ENCODE data around the gene SRCIN1.
A peak's percentile ranks its signal among the peaks of the same experiment; 100 is the strongest.

Gene SRCIN1

DNA sequence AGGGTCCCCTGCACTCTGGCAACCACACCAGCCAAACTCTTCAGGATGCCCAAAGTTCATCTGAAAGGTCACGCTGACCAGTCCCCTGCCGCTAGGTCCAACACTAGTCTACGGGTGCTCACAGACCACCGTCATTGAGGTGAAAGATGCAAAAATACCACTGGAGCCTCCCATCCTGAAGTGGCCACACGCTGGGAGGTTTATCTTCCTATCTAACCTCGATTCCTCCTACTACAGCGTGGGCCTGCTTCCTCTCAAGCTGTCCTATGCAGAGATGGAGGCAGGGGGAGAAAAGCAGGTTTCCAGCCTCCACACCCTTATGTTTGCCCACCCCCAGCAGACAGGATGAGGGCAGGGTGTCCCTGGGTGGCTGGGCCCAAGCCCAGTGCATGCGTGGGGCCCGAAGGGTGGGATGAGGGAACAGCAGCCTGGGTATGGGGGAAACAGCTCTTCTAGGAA is 6.3 kb downstream of the SRCIN1 start:
- no peak for DNase-seq

DNA sequence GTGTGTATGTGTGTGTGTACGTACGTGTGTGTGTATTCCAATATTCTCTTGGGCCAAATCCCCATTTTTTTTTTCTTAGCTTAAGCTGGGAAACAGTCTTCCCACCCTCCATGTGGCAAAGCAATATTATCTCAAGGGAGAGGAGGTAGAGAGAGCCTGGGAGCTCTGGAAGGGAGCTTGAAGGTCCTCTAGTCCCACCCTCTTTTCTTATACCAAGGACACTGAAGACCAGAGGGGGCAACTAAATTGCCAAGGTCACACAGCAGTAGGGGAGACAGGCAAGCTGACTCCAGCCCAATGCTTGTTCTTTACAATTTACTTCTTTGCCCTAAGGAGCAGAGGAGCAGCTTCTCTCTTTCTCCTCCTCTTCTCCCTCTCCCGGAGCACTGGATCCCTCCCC is 6.8 kb downstream of the SRCIN1 start:
- DNase-seq = no peak

DNA sequence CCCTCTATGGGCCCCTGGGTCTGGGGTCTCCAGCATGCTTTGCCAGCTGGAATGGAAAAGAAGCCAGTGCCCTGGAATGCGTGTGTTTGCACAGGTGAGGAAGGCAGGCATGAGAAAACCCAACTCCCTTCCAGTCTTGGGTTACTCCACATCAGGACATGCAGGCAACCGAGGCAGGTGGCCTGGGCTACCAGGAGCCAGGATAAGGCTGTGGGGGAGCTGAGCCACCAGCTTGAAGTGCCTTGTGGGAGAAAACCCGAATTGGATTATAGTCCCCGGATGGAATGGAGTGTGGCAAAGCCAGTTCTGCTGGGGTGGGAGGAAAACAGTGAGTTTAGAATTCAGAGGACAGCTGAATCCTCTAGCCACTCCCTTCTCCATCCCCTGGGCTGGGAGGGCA is 7.2 kb downstream of the SRCIN1 start:
- DNase-seq = peak; percentile 32

DNA sequence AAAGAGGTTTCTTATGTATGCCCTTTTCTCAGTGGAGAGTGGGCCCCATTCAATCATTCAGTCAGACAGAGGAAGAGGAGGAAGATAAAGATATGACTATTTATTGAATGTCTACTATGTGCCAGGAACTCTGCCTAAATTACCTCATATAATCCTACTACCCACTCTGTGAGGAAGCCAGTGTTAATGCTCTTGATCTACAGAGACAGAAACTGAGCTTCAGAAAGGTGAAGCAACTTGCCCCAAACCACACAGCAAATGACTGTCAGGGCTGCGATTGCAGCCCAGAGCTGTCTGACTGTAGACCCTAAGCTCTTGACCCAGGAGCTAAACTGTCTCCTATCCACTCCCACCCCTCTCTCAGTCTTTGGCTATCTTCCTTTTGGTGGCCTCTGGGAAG is 8.4 kb downstream of the SRCIN1 start:
- no peak for DNase-seq

DNA sequence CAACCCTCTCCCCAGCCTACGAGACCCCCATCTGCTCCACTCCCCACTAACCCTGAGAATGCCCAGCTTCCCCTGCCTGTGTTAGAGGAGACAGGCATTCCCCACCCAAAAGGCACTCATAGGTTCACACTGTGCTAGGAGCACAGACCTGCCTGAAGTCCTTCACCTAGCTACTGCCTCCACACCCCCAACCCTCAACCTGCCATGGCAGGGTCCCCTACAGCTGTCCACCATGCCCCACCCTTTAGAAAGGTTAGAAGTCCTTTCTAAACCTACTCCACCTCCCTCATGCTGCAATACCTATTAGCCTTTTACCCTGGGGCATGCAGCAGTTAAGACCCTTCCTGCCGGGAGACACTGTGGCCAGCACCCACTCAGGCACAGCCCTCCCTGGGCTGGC is 9.1 kb downstream of the SRCIN1 start:
- no peak for DNase-seq

DNA sequence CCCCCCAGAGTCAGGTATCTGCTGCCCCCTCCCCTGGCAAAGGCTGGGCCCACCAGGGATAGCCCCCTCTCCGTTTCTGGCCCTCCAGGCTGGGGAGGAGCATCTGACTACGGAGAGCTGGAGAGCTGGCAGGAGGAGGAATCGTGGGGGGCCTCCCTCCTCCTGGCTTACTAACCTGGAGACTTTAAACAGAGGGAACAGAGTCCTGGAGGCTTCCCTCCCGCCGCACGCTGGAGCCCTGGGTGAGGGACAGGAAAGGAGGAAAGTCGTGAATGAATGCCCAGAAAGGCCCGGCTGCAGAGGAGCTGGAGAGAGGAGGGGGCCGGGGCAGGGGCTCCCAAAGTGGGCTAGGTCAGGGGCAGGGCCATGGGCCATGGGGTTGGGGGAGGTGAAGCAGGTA is 9.9 kb downstream of the SRCIN1 start:
- no peak for DNase-seq

DNA sequence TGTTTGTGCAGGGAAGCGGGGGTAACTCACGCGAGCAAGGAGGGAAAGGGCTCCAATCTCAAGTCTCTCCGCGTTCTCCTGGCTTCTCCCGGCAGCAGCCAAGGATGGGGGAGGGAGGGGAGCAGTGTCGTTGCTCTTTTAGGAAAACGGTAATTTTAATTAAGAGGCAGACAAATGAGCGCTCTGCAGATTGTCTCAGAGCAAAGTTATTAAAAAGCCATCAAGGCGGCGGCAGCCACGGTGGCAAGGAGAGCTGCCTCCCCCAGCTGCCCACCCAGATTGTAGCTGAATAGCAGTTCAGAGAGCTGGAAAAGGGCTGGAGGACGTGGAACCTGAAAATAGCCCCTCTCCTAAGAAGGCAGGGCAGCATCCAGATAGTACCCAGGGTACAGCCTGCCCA is 11.6 kb downstream of the SRCIN1 start:
- DNase-seq = no peak

DNA sequence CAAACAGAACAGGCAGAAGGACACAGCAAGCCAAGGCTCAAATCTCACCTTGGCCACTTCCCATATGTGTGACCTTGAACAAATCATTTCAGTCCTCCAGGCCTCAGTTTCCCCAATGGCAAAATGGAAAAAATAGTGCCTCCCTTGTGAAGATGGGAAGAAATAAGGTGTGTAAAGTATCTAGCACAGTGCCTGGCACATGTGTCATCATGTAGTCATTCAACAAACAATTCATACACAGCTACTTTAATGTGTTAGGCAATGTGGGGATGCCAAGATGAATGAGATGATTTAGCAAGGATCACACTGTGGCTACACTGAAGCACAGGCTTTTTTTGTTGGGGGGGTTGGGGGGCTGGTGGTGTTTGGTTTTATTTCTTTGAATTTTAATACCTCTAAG is 13.3 kb downstream of the SRCIN1 start:
- DNase-seq = no peak

DNA sequence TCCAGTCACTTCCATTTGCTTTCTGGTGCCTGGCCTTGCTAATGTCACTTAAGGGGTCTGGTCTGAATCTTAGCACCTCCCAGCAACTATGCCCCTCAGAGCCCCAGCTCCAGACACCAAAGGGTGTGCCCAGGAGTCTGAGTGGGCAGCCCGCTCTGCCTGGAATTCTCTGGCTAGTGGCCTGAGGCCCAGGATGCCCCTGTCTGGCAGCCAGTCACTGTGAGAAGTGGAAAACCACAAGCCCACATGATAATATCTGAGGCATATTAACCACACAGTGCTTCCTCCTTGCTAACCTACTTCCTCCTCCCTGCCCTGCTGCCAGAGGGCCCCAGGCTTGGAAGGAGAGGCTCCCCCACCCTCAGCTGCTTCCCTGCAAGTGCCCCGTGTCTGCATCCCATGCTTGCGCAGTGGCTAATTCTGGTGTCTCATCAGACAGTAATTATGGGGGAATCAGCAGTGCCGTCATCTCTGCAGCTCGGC is 14.0 kb downstream of the SRCIN1 start:
- DNase-seq = peak; percentile 77

DNA sequence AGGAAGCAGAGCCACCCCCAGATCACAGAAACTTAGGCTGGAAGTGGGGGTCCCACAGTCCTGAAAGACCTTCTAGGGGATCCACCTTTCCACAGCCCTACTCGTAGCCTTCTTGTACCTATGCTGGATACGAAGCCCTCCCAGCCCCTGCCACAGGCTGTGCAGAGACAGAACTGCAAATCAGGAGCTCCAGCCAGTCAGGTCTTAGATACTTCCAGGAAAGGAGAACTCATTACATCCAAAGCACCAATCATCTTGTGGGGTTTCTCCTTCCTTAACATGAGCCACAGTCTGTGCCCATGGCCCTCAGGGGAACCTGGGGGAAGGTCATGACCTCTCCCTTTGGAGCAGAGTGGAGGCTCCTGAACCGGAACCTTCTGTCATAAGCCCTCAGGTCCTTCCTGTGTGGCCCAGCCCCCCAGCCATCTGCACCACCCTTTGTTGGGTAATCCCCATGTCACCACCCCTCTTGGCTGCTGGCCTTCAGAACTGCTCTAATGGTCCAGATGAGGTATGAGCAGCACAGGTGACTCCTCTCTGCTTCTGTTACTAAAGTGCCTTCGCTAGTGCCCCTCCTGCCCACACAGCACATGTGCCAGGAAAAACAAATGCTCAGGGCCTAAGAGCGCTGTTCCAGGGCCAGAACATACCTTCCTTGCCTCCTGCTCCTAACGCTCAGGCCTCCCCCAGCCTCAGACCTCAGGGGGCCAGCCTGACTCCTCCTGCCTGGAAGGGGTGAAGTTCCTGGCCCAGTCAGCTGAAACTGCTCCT is 14.6 kb downstream of the SRCIN1 start:
- peak; percentile 94 for DNase-seq

DNA sequence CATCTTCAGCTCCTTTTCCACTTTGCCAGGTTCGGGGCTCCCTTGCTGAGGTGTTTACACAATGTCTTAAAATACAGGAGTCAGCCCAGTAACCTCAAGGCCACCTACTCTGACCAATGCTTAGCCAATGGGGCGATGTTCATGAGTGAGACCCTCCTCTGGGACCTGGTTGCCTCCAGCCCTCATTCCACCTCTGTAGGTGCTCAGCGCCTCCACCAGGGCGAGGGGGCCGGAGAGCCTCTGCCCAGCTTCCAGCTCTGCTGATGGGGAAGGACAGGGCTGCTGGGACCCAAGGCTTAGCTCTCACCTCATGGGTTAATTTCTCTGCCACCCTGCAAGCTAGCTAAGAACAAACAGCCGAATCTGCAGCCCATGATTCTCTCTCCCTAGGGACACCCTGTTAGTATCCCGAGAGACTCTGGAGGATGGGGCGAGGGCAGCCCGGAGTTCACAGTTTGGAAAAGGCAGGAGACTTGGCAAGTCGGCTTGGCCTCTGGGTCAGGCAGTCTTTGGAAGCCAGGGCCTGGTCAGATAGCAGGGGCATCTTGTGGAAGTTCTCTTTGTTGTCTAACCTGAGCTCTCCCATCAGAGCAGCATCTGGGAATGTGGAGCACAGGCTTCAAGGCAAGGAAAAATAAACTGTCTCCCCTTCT is 16.2 kb downstream of the SRCIN1 start:
- no peak for DNase-seq

DNA sequence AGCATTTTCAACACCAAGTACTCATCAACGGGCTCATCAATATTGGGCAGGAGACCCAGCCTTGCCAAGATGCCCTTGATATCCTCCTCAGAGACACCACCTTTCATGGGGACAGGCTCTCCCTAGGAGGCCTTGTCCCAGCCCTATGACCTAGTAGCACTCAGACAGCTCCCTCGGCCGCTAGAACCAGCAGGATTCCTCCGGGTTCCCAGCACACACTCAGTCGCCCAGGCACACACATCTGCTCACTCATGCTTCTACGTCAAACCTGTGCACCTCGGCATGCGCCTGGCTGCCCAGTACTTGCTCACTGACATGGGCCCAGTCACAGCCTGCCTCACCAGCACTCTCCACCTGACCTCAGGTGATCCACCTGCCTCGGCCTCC is 17.0 kb downstream of the SRCIN1 start:
- DNase-seq = no peak

DNA sequence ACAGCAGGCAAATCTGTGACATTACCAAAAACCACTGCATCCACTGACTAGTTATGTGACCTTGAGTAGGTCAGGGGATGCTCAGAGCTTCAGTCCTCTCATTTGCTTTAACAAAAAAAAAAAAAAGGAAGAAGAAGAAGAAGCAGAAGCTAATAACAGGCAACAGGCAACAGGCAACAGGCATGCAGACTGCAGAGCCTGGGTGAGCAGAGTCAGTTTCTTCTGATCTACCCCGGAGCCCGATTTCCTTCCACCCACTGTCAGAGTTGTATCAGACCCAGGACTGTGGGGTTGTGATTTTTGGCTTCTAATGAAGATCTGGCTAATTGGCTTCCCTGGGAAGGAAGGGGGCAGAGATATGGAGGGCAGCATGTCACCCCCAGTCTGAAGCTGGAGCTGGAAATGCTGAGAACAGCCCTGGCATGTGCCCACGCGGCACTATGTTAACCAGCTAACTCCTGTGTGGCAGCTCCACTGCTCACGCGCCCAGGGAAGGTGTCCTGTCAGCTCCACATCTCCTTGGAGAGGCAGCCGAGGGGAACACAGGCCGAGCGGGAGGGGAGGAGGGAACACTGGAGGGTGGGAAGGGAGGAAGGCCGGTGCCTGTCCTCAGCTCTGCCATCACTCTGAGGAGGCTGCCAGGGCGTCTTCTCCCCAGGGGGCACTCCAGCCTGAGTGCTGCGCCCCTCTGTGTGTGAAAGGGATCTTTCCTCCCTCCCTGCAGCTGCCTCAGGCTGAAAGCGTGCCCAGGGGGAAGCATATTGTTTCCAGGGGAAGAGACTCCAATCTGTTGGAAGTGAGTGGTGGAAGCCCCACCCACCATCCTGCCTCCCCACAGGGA is 17.6 kb downstream of the SRCIN1 start:
- peak; percentile 42 for DNase-seq

DNA sequence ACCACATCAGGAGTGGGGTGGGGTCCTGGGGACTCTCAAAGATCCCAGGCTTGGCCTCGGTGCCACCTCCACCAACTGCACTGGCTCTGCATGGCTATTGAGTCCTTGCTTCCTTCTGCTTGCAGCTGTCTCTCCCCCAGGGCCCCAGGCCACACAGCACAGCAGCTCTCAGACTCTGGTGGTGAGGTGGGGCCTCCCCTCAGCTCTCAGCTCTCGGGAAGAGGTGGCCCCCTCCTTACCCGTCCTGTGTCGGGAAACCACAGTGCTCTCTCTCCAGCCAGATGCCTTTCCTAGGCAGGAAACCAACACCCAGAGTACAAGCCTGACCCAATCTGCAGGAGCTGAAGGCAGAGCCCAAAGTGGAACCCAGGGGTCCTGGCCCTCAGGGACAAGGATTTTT is 18.5 kb downstream of the SRCIN1 start:
- peak; percentile 17 for DNase-seq

DNA sequence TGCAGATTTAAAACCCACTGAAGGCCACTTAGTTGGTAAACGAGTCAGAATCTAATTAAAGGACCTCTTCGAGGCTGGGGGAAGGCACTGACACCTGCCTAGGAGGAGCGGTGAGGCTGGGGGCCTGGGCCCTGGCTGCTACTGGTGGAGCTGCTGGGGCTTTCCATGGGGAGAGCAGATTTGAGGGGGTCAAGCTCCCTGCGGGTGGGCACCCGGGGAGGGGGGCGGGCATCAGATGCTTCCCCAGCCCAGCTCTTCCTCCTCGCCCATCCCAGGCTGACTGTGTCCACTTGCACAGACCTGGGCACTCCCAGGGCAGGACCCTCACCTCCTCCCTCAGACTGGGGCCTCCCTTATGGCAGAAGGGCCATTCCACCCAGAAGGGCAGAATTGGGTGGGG is 19.0 kb downstream of the SRCIN1 start:
- DNase-seq = no peak

DNA sequence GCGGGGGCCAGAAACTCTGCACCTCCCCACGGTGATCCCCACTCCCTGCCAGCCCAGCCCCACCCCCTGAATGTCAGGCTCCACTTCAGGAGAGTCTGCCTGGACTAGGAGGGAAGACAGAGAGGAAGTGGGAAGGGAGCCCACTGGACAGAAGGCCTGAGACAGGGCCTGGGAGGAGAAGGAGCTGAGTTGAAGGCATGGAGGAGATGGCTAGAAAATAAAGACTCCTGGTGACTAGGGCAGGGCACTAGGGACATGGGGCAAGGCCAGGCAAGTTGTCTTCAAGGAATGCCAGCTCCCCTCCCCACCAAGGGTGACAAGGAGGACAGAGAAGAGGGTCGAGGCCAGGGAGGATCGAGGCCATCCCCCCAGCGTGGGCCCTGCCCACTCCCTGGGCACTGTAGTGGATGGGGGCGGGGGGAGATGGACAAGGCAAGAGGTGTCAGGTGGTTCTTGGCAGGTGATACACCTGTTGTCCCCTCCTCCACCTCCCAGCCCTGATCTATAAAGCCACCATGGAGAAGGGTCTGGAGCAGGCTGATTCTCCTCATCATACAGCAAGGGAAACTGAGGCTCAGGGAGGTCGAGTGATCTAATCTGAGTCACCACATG is 19.7 kb downstream of the SRCIN1 start:
- no peak for DNase-seq

DNA sequence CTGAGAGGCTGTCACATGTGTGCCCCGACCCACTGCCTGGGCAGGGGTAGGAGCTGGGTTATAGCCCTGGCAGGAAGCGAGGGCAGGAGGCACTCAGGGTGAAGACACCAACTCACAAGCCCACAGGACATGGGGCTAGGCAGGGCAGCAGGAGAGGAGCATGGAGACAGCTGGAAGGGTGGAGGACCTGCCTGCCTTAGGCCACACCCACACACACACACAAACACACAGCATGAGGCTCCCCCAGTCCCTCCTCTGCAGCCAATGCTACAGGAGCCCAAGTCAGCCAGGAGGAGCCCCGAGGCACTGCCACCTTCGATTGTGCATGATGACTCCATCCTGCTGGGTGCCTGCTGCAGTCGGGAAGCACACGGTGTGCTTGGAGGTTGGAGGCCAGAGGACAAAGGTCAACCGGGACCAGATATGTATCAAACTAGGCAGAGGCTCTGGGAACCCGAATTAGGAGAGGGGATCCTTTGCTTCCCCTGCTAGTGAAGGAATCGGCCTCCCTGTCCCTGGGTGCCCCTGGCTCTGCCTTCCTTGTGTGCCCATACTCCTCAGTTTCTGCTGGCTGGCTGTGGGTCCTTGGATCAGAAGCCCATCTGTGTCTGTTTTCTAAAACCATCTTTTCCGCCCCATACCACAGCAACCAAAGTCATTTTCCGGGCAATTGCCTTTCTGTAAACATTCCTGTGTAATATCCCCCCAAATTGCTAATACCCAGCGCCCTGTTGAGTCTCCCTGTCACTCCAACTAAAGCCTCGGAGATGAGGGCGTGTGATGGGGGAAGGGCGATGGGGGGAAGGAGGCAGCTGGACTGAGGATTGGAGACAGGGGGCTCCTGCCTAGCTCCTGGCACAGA is 20.5 kb downstream of the SRCIN1 start:
- DNase-seq = no peak

DNA sequence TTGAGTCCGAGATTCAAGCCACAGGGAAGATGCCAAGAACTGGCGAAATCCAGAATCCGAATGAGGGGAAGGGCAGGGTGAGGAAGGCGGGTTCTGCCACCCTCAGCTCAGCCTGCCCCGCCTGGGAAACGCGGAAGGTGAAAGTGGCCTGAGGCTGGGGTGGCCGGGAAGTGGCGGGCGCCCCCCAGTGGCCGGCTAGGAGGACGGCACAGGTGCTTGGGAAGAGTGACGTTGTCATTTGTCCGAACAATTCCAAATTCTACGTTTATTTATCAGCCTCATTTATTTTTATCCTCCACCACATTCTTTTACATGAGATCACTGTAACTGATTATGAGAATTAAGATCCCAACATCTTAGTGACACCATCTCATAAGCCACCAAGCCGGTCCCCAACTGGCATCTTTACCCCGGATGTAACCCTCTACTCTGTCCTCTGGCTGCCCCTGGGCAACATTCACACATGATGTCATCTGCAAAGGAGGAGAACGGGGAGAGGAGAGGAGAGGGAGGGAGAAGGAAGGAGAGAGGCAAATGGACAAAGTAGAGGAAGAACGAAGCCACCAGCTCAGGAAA is 21.3 kb downstream of the SRCIN1 start:
- DNase-seq = no peak

DNA sequence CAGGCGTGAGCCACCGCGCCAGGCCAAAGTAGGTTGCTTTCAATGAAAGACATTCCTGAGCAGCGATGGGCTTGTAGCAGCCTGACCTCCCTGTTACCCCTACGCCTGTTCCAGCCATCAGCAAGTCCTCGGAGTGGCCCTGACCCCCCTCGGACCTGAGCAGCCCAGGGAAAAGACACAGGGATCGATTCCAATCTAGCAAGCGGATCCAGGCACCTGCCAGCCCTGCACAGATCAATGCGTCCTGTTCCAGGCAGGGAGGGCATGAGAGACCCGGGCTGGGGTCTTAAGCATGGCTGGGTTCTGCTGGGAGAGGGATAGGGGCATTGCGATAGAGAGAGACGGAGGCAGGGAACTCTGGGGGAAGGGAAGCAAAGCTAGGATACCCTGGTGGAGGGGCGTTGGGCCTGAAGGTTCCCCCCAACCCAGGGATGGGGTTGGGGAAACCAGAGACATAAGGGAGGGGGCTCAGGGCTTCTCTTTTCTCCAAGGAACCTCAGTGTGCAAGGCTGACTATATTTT is 21.9 kb downstream of the SRCIN1 start:
- no peak for DNase-seq

DNA sequence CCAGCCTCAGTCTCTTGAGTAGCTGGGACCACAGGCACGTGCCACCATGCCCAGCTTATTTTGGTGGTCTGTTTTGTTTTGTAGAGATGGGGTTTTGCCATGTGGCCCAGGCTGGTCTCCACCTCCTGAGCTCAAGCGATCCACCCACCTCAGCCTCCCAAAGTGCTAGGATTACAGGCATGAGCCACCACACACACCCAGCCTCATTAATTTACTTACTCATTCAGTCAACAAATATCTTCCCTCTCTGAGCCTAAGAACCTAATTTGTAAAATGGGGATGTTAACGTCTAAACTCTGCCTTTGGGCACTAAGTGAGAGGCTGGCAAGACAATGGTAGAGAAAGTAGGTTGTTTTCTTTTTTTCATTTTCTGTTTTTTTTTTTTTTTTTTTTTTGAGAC is 22.6 kb downstream of the SRCIN1 start:
- DNase-seq = no peak

DNA sequence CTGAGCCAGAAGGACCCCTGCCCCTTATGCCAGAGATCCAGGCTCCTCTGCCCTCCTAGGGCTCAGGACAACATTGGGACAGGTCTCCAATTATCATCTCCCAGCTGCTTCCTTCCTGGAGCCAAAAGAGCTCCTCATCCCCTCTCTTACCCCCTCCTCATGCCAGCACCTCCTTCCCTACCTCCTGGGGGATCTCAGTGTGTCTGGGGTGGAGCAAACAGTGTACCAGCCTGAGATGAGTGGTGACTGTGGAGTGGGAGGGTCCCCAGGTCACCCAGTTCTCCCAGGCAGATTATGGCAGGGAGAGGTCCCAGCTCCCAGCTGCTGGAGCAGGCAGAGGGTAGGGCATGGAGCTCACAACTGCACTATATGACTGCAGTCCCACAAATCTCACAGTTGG is 23.7 kb downstream of the SRCIN1 start:
- no peak for DNase-seq

DNA sequence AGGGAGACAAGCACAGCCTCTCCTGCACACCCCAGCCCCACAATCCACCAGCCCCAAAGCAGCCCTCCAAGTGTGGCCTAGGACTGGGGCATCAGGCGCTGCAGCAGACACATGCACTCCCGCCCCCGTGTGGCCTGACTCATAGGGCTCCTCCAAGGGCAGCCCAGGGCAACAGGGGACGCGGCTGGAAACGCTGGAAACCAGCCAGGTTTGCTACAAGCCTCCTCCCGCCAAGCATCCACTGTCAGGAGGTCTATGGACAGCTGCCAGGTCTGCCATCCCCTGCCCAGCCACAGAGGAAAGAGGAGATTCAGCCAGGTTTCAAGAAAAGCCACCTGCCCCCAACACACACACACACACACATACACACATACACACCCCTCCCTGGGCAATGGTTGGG is 25.8 kb downstream of the SRCIN1 start:
- no peak for DNase-seq

Measured in GF-D8 (cell line).